ENCODE results near the gene CORO6.
"Not testable (repeated sequence)": the region's sequence is repeated elsewhere in the genome, so short reads cannot be mapped to it uniquely, and the experiment has no call there.

The CORO6 gene

DNA sequence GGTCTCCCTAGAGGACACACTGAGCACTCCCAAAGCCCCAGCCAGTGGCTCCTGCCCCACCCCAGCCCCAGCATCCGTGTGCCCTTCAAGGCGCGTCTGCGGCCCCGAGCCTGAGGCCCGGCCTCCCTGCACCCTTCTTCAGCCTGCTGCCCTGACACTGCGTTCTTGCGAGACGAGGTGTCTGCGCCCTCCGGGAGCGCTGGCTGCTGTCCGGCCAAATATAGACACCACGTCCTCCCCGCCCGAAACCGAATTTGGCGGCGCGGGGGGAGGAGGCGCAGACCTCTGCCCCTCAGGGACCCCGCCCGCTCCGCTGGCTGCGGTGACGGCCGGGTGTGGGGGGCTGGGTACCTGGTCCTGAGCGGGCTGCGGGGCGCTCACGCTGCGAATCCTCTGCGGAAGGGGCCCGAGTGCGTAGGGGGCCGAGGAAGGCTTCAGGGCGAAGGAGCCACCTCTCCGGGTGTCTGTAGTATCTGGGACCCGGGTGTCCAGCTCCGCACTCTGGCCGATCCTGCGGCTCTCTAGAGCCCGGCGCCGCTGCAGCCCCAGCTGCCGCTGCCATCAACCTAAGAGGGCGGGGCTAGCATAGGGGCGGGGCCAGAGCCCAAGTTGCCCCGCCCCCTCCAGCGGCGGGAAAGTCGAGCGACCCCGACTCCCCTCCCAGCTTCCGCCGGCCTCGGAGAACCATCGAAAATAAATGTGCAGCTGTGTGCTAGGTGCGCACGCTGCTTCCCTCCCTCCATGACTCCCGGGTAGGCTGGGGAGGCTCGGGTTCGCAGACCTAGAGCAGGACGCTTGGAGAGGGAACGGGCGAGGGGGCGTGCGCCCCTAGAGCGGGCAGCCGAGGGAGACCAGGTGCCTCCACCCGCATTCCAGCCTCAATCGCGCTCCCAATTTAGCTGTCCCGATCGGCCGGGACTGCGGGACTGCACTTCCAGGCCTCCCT, at the start of gene CORO6:
Gene CORO6, minus strand, starts transcription at position 576 of the 946 bp plus-strand sequence. CDS start 1,491 bp downstream, outside the sequence.
- peak; percentile 32 for DNase-seq (ENCODE audit: low spot score)

DNA sequence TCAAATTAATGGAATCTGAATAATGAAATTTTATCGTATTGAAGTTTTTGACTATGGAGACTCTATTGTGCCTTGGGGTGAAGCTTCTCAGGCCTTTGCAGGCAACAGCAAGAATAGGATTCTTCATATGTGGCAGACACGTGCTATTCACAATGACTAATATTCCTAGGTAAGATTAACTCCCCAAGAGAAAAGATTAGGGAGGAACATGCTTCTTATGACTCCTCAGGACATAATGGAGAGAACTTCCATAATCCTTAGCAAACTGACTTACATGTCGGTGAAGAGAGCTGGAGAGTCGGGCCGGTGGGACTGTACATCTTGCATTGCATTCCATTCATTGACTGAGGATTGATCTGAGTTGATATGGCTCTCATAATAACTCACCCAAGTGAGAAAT, 48.9 kb upstream of the CORO6 start:
- DNase-seq (ENCODE audit: low spot score), result no peak

DNA sequence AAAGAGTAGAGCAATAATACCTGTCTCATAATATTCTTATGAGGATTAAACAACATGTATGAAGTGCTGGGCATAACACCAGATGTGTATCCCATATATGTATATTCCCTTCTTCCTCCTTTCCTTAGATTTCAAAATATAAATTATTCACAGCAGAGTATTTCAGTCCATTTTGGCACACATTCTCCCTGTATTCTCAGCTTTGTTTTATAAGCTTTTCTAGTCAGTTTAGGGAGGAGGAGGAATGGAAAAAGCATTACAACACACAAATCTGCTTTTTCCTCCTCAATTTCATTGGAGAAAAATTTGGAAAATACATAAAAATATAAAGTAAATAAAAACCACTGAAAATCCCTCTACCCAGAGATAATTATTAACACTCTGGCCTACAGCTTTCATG, 46.6 kb upstream of the CORO6 start:
- DNase-seq (ENCODE audit: low spot score), result no peak

DNA sequence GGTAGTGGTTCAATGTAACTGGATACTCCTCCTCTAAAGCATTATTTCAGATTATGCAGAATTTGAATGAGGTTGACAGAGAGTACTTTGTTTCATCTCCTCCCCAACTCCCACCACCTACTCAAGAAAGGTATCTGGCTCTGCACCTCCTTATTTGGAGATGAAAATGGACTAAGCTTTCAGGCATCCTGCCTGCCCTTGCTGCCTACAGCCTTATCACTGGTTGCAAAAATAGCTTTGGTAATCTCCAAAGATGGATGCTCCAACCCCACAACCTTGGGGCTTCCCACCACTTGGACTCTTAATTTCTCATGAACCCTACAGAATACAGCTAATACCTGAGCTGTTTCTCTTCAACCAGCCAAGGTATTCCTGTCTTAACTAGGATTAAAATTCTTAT, 45.3 kb upstream of the CORO6 start:
- no peak for DNase-seq (ENCODE audit: low spot score)

DNA sequence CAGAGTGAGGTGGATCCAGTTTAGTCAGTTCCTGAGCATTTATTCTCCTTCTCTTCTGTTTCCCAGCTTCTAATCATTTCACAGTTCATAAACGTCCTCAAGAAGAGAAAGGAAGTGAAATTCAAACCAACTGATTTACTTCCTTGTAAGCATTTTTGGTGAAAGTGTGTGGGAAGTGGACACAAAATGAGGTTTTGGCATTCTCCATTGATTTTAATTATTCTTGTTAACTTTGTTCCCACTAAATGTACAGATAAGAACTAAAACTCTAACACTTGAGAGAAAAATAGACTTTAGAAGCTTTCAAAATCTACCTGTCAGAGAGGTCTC, 42.7 kb upstream of the CORO6 start:
- DNase-seq (ENCODE audit: low spot score), result no peak

DNA sequence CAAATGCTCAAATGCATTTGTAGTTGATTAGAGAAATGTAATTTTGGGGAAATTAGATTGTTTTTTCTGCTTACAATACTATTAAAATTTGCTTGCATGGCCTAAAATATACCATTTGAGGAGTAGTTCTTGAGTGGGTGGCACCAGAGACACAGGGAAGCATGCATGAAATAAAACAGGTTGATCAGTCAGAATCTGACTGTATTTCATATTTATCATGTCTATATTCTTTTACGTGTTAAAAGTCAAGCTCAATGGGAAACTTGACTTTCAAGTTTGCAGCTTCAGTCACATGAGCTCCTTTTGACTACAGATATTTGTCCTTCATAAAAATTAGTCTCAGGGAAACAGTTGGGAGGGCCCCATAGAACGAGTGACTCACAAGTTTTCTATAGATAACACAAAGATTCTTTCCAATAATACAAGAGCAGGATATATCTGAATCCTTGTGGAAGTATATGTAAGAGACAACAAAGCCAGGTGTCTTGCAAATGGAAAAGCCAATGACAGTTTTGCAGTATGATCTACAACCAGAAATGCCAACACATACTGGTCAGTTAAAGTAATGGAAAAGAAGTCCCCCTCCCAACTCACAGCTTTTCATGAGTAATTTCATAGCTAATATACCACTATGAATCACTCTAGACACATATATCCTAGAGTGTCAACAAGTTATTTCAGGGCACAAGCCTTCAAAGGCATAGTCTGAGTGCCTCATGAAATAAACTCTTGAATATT, 42.2 kb upstream of the CORO6 start:
- DNase-seq (ENCODE audit: low spot score), result peak; percentile 8

DNA sequence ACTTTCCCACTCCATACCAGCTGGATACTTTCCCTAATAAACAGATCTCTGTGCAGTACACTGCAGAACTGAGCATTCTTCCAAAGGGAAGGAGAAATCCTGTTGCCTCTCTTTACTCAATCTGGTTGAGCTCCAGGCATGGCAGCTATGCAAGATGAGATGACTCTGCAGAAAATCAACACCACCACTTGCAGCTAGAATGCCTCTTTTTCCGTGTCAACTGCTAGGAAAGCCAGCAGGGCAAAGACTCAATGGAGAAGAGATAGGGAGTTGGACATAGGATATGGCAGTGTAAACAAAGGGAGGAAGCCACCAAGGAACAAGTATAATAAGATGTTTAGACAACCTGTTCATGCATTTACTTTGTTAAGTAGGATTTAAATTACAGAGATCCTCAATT, 40.4 kb upstream of the CORO6 start:
- DNase-seq (ENCODE audit: low spot score), result no peak

DNA sequence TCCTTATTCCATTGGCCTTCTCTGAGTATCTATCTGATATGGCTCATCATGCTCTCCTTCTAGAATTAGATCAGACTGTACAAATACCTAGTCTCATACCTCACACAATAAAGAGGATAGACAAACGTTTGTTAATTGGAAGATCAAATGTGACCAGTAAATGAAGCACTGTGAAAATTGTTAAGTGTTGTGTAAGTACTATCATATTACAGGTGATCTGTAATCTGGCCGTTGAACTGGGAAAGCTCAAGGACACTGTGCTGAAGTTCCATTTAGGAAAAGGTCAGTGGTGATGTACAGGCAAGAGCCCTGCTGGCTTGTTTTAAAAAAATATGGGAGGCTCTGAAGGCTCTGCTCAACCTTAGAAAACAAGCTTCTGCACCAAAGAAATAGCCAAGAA, 38.5 kb upstream of the CORO6 start:
- DNase-seq (ENCODE audit: low spot score), result no peak

DNA sequence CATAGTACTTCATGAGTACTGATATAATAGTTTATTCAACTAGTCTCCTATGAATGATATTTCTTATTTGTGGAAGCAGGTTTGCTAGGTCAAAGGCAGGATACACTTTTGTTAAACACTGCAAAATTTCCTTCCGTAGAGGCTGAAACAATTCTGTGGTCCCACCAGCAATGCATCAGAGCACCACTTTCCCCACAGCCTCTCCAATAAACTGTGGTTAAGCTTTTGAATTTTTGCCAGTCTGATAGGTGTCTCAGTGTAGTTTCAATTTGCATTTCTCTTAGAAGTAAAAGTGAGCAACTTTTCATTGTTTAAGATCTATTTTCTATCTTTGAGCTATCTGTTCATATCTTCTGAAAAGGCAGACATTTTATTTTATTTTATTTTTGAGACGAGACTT, 36.4 kb upstream of the CORO6 start:
- no peak for DNase-seq (ENCODE audit: low spot score)

DNA sequence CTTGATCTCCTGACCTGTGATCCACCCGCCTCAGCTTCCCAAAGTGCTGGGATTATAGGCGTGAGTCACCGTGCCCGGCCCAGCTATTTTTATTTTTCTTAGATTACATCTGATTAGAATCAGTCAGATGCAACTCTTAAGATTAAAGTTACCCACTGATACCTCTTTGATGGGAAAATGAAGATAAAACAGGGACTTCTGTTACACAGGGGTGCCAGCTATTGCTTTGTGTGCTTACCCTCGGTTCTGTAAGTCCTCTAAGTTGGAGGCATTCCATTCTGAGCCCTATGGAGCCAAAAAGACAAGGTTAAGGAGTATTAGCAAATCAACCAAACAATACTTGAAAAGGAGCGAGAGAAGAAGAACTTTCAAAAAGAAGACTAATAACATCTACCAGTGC, 32.6 kb upstream of the CORO6 start:
- DNase-seq (ENCODE audit: low spot score), result no peak

DNA sequence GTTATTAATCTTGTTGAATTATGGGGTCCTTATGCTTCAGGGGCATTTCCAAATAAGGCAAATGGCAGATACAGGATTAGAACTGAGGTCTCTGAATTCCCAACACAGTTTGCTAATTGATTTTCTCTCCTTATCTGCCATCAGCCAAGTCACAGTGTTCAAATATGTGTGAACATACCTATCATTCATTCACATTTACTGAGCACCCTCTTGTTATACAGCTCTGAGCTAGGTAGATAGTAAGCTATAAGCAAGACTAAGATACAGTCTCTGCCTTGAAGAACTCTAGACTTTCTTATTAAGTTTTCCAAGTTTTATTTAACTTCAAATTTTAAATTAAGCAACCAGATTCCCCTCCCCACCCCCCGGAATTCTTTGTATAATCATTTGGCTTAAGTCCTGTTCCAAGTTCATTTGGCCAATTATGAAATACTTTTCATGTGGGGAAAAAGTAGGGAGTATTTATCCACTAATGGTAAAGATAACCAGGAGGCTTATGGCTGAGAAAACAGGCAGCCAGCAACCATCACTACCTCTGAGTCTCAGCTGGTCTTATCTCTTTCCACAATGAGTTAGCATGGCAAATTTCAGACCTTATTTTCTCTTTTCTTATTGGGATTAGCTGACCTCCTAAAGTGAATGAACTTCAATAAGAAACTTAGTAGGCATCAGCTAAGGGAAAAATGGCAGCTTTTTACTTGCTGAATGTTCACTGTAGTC, 31.4 kb upstream of the CORO6 start:
- DNase-seq (ENCODE audit: low spot score), result no peak

DNA sequence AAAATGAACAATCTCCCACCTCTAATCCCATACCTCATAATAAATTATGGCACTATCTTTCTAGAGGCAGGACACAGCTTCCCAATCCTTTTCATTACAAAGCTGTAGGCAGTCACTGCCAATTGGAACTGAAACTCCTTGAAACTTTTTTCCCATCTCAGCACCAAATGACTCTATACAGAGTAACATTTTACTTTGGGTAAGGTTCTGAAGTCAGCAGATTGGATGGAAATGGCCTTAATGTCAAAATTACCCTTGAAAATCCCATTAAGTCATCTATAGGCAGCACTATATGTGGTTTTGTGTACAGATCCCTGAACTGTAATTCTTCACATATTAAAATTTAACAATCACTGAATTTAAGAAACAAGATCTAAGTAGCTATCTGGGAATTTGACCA, 30.3 kb upstream of the CORO6 start:
- DNase-seq (ENCODE audit: low spot score), result no peak

DNA sequence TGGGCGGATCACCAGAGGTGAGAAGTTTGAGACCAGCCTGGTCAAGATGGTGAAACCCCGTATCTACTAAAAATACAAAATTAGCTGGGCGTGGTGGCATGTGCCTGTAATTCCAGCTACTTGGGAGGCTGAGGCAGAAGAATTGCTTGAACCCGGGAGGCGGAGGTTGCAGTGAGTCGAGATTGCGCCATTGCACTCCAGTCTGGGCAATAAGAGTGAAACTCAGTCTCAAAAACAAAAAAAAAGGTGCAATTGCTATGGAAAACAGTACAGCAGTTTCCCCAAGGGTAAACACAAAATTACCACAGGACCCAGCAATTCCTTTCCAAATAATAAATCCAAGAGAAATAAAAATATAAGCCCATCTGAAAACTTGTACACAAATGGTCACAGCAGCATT, 29.2 kb upstream of the CORO6 start:
- not testable (repeated sequence) for DNase-seq (ENCODE audit: low spot score)

DNA sequence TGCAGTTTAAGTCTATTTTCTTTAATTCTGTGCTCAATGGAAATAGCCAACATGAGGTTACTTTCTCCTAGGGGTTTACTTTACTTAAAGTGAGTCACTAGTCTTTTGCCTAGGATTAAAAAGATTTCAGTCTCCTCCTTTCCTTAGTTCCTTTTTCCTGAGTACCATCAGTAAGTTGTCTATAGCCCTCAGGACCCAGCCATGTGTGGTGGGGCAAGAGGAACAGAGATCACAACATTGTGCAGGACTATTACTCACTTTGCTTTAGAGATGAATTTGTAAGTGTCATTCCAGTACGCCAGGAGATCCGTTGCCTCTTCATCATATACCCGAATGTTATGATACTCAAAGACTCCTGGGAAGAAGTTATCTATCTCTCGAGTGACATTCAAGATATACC, 27.7 kb upstream of the CORO6 start:
- DNase-seq (ENCODE audit: low spot score), result no peak

DNA sequence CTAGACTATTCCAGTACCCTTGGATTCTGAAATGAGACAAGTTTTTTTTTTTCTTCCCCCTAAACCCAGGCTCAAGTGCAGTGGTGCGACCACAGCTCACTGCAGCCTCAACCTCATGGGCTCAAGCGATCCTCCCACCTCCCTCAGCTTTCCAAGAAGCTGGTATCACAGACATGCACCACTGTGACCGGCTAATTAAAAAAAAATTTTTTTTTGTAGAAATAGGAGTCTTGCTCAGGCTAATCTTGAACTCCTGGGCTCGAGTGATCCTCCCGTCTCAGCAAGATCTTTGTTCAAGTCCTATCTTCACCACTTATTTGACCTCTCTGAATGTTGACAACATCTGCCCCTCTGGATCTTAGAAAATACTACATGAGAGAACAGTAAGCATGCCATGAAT, 26.6 kb upstream of the CORO6 start:
- no peak for DNase-seq (ENCODE audit: low spot score)

DNA sequence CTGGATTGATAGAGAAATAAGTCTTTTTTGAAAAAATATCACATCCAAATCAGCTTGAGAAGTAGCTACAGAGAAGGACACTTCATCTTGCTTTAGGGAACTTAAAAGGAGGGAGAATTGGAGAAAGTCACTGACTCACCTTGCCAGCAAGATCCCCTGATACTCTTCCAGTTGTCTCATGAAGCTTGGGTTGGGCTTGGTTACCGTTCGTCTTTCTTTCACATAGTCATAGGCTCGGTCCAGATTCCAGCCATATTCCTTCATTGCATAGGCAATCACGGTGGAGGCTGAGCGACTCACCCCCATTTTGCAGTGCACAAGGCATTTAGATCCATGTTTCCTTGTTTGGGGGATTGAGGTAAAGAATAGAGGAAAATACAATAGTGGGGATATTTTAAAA, 25.3 kb upstream of the CORO6 start:
- no peak for DNase-seq (ENCODE audit: low spot score)

DNA sequence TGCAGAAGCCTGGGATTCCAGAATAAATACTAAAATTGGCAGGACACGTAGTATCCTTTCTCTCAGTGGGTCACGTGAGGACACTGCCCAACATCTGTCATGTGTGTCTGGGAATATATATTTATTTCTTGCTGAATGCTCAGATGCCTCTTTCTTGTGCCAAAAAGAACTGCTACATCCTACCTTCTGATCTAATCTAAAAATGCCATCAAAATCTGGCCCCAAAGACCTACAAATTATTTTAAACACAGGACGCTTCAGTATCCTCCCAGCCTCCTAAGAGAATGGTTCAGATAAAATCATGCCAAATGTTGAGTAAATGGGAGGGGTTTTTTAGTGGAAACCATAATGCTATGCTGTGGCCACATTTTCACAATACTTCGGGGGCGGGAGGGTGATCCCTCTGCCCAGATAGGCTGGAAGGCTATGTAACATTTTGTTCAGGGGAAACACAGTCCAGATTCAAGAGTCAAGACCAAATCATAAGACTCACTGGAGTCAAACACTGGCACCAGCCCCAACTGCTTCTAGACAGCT, 22.9 kb upstream of the CORO6 start:
- DNase-seq (ENCODE audit: low spot score), result no peak

DNA sequence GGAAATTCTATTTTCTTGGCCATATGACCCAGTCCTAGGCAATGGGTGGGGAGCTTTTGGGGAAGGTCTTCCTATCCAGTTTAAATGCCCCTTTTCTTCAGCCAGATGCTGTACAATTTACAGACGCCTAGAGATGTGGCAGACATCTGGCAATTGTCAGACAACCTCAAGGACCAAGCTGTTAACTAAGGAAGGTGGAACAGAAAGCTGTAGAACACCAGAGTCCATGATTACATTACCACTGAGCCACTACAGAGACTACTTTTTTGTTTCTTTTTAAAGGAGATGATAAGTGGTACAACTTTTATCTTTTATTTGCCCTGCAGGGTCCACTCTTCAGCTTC, 21.1 kb upstream of the CORO6 start:
- no peak for DNase-seq (ENCODE audit: low spot score)

DNA sequence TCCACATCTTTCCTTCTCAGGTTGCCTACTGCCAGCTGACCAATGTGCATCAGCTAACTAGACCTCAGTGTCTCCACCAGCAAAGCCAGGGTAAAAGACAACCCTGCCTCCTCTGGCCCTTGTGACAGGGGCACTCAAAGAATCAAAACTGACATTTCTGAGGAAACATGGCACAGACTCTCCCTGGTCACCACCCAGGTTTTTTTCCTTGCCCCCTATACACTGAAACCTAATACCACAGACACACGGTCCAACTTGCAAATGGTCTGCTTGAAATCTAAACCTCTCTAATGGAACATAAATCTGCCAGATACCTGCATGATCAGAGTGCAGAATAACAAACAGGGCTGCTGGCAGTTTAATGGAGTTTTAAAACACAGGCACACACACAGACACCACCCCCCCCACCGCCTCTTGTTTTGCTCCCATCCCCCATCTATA, 19.5 kb upstream of the CORO6 start:
- DNase-seq (ENCODE audit: low spot score), result no peak

DNA sequence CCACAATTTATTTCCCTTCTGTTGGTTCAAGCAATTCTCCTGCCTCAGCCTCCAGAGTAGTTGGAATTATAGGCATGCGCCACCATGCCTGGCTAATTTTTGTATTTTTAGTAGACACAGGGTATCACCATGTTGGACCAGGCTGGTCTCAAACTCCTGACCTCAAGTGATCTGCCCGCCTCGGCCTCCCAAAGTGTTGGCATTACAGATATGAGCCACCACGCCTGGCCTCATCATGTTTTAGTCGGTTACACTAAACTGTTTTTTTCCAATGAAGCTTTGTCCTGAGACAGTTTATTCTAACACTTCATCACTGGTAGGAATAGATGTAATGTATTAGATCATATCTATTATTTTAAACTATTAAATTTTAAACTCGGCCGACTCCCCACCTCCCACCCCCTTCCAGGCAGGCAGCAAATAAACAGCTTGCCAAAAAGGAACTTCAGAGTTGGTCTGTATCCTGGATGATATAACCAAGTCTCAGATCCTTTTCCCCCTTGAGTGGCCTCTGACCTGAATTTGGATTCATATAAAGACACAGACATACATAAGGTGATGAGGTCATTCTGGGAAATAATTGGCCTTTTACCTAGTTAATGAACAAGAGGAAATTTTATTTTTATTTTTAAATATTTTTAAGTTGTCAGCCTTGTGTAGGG, 18.4 kb upstream of the CORO6 start:
- no peak for DNase-seq (ENCODE audit: low spot score)

DNA sequence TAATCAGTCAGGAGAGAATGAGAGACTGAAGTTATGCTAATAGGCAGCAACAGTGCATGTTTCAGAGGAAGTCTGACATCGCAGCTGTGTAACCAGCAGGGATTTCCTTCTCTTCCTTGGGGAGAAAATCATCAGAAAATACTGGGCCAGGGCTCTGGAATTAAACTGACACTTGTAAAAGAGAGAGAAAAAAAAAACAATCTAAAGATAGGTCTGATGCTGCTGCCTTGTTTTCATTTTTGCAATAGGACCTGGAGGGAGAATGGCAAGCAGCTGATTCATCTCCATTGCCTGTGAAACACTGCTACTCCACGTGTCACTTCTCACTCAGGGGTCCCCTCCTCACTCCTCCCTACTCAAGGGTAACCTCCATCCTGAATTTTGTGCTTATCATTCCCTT, 17.7 kb upstream of the CORO6 start:
- no peak for DNase-seq (ENCODE audit: low spot score)

DNA sequence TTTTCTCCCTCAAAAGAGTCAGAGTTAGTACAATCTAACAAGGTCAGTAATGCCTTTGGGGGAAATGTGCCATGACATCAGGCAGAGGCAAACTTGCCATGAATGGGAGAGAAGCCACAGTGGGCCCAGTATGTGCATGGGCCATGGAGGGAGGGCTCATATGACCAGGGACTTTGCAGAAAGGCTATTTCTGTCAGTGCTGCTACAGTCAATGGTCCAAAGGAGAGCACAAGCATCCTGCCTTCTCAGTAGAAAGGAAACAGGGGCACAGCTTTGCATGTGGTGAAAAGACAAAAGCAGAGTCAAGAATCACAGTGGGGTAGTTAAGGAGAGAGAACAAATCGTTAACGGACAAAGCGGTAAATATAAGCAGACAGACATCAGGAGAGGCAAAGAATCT, 11.2 kb upstream of the CORO6 start:
- no peak for DNase-seq (ENCODE audit: low spot score)

Measured in SW480 (cell line).